Measurements from ENCODE around the gene FMN1.

- no peak for TF ChIP-seq CTCF (IDR thresholded peaks at IDR 0.05)
- TF ChIP-seq POLR2A (IDR thresholded peaks at IDR 0.05), result no peak
Observed at GRCh38 chr15:32904448-32904847, 290.1 kb downstream of the FMN1 start.
